IPS DF 4.7 (cell line): ENCODE measurements around the gene SYS1.

Experiments
- DNase-seq: peaks from one replicate; pipeline ENCODE4 v3.0.0-alpha.2; 2013; ENCODE audit warnings: low spot score; ENCODE audit errors: extremely low read depth

The SYS1 gene

GRCh38 chr20:45387274-45387673 is 24.3 kb downstream of the SYS1 start:
- no peak for DNase-seq

GRCh38 chr20:45390931-45391330 is 28.0 kb downstream of the SYS1 start:
- DNase-seq: no peak

GRCh38 chr20:45391559-45391958 is 28.6 kb downstream of the SYS1 start:
- DNase-seq: no peak

DNA sequence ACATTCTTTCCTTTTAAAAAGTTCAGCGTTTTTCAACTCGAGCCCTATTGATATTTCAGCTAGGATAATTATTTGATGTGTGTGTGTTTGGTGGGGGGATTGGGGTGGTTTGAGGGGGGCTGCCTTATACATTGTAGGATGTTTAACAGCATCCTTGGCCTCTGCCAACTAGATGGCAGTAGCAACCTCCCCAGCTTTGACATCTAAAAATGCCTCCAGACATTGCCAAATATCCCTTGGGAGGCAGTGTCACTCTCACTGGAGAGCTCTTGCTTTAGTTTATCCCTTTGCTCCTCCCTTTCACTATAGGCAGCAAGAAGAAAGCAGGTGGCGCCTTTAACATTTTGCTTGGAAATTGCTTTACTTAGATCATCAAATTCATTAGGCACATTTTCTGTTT is 29.8 kb downstream of the SYS1 start:
- no peak for DNase-seq

- DNase-seq: no peak
Observed at GRCh38 chr20:45394221-45395113, 31.5 kb downstream of the SYS1 start.

- no peak for DNase-seq
Observed at GRCh38 chr20:45395114-45395415, 32.1 kb downstream of the SYS1 start.

DNA sequence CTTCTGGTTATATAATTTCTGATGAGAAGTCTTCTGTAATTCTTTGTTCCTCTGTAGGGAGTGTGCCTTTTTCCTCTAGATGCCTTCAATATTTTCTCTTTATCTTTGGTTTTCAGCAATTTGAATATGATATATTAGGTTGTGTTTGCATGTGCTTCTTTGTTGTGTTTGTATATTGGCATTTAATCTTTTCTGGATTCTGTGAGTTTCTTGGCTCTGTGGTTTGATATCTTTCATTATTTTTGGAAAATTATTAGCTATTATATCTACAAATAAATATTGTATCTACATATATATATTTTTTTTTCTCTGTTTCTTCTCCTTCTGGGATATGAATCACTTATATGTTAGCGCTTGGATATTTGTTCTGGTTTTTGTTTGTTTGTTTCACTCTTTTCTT is 36.1 kb downstream of the SYS1 start:
- DNase-seq: no peak

- no peak for DNase-seq
Observed at GRCh38 chr20:45400346-45401031, 37.5 kb downstream of the SYS1 start.

DNA sequence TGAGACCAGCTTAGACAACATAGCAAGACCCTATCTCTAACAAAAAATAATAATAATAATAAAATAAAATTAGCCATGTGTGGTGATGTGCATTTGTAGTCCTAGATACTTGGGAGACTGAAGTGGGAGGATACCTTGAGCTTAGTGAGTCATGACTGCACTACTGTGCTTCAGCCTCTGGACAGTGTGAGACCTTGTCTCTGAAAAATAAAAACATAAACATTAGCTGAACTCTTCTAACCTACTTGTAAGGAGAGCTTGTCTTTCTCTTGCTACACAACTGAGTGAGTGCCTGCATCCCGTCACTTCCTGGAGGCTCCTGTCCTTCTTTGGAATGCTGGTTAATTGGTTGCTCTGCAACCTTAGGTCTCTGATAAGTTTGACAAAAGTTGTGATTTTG is 40.0 kb downstream of the SYS1 start:
- DNase-seq: no peak

DNA sequence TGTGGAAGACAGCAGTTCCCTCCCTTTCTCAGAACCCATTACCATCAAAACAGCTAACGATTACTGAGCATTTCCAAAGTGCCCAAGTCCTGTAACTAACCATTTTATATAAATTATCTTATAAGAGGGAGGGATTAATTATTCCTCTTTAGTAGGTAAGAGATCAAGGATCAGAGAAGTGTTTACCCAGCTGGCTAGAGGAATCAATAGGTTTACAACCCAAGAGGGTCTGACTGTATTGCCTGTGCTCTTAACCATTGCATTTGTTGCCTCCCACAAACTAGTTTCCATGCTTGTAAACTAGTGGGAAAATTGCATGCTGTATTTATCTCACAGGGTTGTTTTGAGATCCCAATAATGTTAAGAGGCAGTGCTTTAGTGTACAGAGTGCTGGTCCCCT is 41.5 kb downstream of the SYS1 start:
- no peak for DNase-seq

GRCh38 chr20:45405571-45406259 is 42.8 kb downstream of the SYS1 start:
- DNase-seq: no peak

GRCh38 chr20:45406260-45407066 is 43.5 kb downstream of the SYS1 start:
- no peak for DNase-seq

DNA sequence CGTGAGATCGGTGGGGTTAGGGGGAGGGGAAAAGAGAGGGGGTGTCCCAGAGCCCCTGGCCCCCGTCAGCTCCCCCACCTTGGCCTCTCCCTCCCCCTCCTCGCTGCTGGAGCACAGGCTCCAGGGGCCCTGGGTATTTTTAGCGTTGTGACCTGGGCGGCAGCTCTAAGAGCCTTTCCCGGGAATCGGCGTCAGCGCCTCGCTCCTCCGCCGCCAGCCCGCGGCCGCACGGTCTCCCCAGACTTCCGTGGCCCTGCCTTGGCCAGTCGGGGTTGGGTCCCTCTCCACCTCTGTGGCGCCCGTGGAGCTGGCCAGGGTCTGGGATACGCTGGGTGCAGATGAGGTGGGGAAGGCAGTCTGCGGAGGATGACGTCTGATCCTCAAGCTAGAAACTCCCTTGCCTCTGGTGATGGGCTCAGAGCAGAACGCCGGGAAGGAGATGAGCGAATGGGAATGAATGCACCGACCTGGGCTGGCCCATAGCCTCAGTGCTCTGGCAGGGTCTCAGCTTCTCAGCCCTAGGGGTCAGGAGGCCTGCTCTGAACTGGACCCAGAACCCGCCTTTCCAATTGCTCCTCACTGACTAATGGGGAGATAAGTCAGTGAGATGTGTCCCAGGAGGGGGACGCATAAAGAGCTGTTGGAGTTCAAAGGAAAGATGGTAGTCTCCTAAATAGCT is 44.2 kb downstream of the SYS1 start:
- no peak for DNase-seq

DNA sequence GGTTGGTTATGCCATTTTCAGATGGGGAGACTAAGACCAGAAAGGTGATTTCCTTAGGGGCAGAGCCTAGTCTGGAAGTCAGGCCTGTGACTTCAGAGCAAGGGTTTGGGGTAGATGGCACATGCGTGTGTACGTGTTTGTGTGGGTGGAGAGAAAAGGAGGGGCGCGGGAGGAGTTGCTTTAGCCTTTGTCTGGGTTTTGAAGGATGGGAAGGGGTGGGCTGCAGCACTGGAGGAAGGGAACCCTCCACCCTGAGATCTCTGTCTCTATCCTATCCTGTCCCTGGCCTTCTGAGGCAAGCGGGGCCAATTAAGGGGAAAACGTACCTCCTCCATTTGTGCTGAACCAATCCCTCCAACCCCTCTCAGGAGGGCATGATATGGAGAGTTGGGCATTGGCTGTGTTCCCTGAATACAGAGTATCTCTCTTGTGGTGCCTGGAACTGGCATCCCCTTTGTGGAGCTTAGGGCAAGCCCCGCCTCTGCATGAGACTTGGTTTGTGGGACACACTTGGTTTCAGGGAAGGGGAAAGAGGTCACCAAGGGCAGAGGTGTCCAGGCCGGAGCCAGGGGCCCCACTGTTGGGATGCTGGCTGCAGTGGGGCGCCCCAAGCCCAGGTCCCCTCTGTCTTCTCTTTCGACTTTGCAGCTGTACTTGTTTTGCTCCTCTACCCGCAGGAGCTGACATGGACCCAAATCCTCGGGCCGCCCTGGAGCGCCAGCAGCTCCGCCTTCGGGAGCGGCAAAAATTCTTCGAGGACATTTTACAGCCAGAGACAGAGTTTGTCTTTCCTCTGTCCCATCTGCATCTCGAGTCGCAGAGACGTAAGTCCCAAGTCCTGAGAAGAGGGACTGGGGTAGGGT is 45.1 kb downstream of the SYS1 start, which contains the start of gene DBNDD2:
TSS of gene DBNDD2 (plus strand) at position 507 of the 863 bp plus-strand sequence. CDS start at position 686, 179 bp downstream.
- DNase-seq: no peak

- no peak for DNase-seq
Observed at GRCh38 chr20:45408646-45409213, 45.8 kb downstream of the SYS1 start.

DNA sequence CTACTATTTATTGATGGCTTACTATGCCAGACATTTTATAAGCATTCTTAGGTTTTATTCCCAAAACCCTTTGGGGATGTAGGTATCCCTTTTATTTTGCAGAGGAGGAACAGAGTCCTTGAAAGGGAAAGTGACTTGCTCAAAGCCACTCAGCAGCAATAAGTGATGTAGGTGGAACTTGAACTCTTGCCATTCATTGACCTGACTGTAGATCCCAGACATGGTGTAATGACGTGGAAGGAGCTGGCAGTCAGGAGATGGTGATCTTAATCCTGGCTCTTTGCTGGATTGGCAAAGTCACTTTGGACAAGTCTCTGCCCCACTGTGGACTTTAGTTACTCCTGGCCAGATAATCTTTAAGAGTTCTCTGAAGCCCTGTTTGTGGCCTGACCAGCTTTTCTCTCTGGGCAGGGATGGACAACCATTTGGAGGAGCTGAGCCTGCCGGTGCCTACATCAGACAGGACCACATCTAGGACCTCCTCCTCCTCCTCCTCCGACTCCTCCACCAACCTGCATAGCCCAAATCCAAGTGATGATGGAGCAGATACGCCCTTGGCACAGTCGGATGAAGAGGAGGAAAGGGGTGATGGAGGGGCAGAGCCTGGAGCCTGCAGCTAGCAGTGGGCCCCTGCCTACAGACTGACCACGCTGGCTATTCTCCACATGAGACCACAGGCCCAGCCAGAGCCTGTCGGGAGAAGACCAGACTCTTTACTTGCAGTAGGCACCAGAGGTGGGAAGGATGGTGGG is 46.7 kb downstream of the SYS1 start:
- no peak for DNase-seq

GRCh38 chr20:45410887-45411286 is 47.9 kb downstream of the SYS1 start:
- DNase-seq: no peak

DNA sequence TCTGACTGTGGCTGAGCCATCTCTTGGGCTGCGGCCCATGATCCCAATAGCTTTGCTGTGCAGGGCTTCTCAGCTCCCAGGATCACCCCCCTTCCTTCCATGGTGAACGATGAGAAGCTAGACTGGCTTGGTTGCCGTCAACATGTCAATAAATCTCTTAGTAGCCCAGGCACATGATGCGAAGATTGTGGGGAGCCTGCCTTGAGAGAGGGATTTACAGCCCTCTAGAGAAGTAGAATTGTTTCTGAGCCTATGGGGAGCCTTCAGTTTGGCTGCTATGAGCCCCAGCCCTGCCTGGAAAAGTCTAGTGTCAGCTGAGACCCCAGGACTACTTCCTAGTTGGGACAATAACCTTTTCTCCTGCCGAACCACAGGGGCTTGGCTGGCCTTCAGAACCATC is 49.7 kb downstream of the SYS1 start:
- DNase-seq: no peak

DNA sequence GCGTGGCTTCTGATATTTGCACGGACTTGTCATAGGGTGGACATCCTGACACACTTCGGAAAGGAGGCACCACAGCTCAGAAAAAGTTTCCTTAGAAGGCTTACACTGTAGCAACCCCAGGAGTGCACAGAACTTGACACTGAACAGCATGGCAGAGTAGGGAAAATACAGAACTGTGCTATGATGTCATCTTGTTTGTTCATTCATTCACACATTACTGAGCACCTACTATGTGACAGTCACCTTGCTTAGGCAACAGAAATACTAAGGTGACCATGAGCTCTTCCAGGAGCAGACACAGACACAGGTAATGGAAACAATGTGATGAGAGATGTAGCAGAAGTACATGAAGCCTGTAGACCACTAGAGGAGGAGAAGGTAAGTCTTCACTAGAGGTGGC is 50.5 kb downstream of the SYS1 start:
- DNase-seq: no peak
